IMR-90 (cell line): ENCODE data around the gene TNFRSF1A. TPM values are rescaled to one million over a fixed set of nuclear protein-coding genes. Genes with fewer than 3 reads are reported as not detected.

ENCODE experiments used
- ATAC-seq: fragments of 200-7000 bp; cut with Tn5 transposase; 2 replicates; pipeline ENCODE4 v1.9.1; 2020; ENCODE audit warnings: low read depth, mild to moderate bottlenecking, moderate library complexity
- BruUV-seq: library from RNA; stranded (reverse); fragments of 400-500 nt; replicated peaks from 2 replicates; lab custom pipeline; 2021; lab: Mats Ljungman, UMichigan
- CTCF ChIA-PET: fragments of 300-600 bp; formaldehyde crosslinking; extraction: SDS; loops from one replicate; lab custom pipeline; 2021; ENCODE audit warnings: antibody characterized with exemption; lab: Yijun Ruan, JAX
- POLR2A ChIA-PET: fragments of 300-600 bp; sonication (Branson Sonifier 250); formaldehyde crosslinking; loops from one replicate; lab custom pipeline; 2022; ENCODE audit warnings: antibody characterized with exemption; ENCODE audit not compliant: unreplicated experiment; lab: Charles Lee
- DNase-seq: peaks from one replicate; pipeline ENCODE4 v3.0.0; 2013
- H2AFZ ChIP-seq: replicated peaks from 2 replicates; pipeline ENCODE3; 2013; ENCODE audit warnings: low read length, mild to moderate bottlenecking; ENCODE audit not compliant: poor library complexity
- H2AK5ac ChIP-seq: 2 replicates; pipeline ENCODE4 v1.6.1; 2013; ENCODE audit warnings: low read depth, low read length, inconsistent platforms
- H2AK9ac ChIP-seq: replicated peaks from 2 replicates; pipeline ENCODE3; 2013; ENCODE audit warnings: mild to moderate bottlenecking, low read depth, low read length, moderate library complexity; ENCODE audit not compliant: poor library complexity
- H2BK120ac ChIP-seq: 2 replicates; pipeline ENCODE4 v1.6.1; 2013; ENCODE audit warnings: low read depth, low read length, inconsistent platforms
- H2BK15ac ChIP-seq: 3 replicates; pipeline ENCODE4 v1.6.1; 2013; ENCODE audit warnings: low read depth, low read length, inconsistent platforms
- H2BK20ac ChIP-seq: 2 replicates; pipeline ENCODE4 v1.6.1; 2013; ENCODE audit warnings: low read depth, mild to moderate bottlenecking, inconsistent platforms, low read length, moderate library complexity
- H2BK5ac ChIP-seq: 2 replicates; pipeline ENCODE4 v1.6.1; 2013; ENCODE audit warnings: mild to moderate bottlenecking, low read depth, low read length, inconsistent platforms; ENCODE audit not compliant: poor library complexity, severe bottlenecking
- H3K14ac ChIP-seq: replicated peaks from 2 replicates; pipeline ENCODE4 v1.6.1; 2013; ENCODE audit warnings: low read depth, low read length, inconsistent platforms
- H3K18ac ChIP-seq: 2 replicates; pipeline ENCODE4 v1.6.1; 2013; ENCODE audit warnings: low read depth, low read length, control low read depth
- H3K23ac ChIP-seq: 2 replicates; pipeline ENCODE4 v1.6.1; 2013; ENCODE audit warnings: low read depth, low read length, inconsistent platforms
- H3K27ac ChIP-seq: 2 replicates; pipeline ENCODE4 v1.5.1; 2013; ENCODE audit warnings: mild to moderate bottlenecking, control low read depth, low read length; ENCODE audit not compliant: insufficient read depth
- H3K27me3 ChIP-seq: 2 replicates; pipeline ENCODE4 v1.6.1; 2013; ENCODE audit warnings: low read length; ENCODE audit not compliant: control insufficient read depth, insufficient read depth
- H3K36me3 ChIP-seq: 2 replicates; pipeline ENCODE4 v1.6.1; 2013; ENCODE audit warnings: low read length, mixed read lengths; ENCODE audit not compliant: control insufficient read depth, insufficient read depth
- H3K4ac ChIP-seq: 2 replicates; pipeline ENCODE4 v1.6.1; 2013; ENCODE audit warnings: low read depth, low read length, inconsistent platforms
- H3K4me1 ChIP-seq: 2 replicates; pipeline ENCODE4 v1.6.1; 2013; ENCODE audit warnings: low read length, mixed read lengths; ENCODE audit not compliant: control insufficient read depth, insufficient read depth
- H3K4me2 ChIP-seq: 2 replicates; pipeline ENCODE4 v1.6.1; 2013; ENCODE audit warnings: low read depth, mild to moderate bottlenecking, control low read depth, low read length, moderate library complexity
- H3K4me3 ChIP-seq: 2 replicates; pipeline ENCODE4 v1.5.1; 2013; ENCODE audit warnings: low read depth, mild to moderate bottlenecking, control low read depth, low read length, moderate library complexity; ENCODE audit not compliant: insufficient read depth
- H3K56ac ChIP-seq: 2 replicates; pipeline ENCODE4 v1.6.1; 2013; ENCODE audit warnings: low read length, inconsistent platforms; ENCODE audit not compliant: insufficient read depth; ENCODE audit errors: extremely low read depth
- H3K79me1 ChIP-seq, 2 experiments: 2 replicates each; pipeline ENCODE4 v1.6.1; 2013; ENCODE audit warnings: low read length in 2 of 2, inconsistent platforms in 1 of 2, low read depth in 1 of 2
- H3K9ac ChIP-seq: 2 replicates; pipeline ENCODE4 v1.6.1; 2013; ENCODE audit warnings: low read depth, low read length, control low read depth
- H3K9me1 ChIP-seq: 2 replicates; pipeline ENCODE4 v1.6.1; 2013; ENCODE audit warnings: low read length, inconsistent platforms; ENCODE audit not compliant: insufficient read depth
- H3K9me3 ChIP-seq: 2 replicates; pipeline ENCODE4 v1.6.1; 2013; ENCODE audit warnings: low read length; ENCODE audit not compliant: control insufficient read depth, insufficient read depth
- H4K20me1 ChIP-seq: 2 replicates; pipeline ENCODE4 v1.6.1; 2013; ENCODE audit warnings: low read length, inconsistent platforms; ENCODE audit not compliant: insufficient read depth
- H4K5ac ChIP-seq: 2 replicates; pipeline ENCODE4 v1.6.1; 2013; ENCODE audit warnings: mild to moderate bottlenecking, low read depth, low read length, control low read depth
- H4K8ac ChIP-seq, 2 experiments: 2 replicates each; pipeline ENCODE4 v1.6.1; 2013; ENCODE audit warnings: low read depth in 2 of 2, low read length in 2 of 2, control low read depth in 1 of 2, inconsistent platforms in 1 of 2
- H4K91ac ChIP-seq: 2 replicates; pipeline ENCODE4 v1.6.1; 2013; ENCODE audit warnings: low read depth, low read length, inconsistent platforms; ENCODE audit not compliant: insufficient read depth
- RAD21 ChIP-seq: IDR thresholded peaks from 2 replicates; pipeline ENCODE4 v1.6.1; 2012; ENCODE audit warnings: low read length, improper control_type of control experiment
- WGBS, 2 experiments: methylation state at CpG; one replicate each; pipeline versions ENCODE4 v1.1.5 to v1.1.7; 2013; ENCODE audit warnings: missing lambda C conversion rate in 2 of 2; ENCODE audit not compliant: insufficient read length in 1 of 2; ENCODE audit errors: extremely low coverage in 2 of 2; 5-methylcytosine and 5-hydroxymethylcytosine counted together
- dilution Hi-C: fragments of 300-500 bp; cut with HindIII; formaldehyde crosslinking; loops from one replicate; pipeline ENCODE4 v1.14.3; 2018; ENCODE audit warnings: low sequenced_read_pairs; ENCODE audit not compliant: unreplicated experiment
- in situ Hi-C: fragments of 300-500 bp; cut with MboI; formaldehyde crosslinking; loops from 3 replicates; pipeline ENCODE4 v1.14.3; 2019; ENCODE audit warnings: low sequenced_read_pairs, inconsistent platforms, mixed read lengths
- intact Hi-C: fragments of 100-400 bp; cut with micrococcal nuclease; formaldehyde crosslinking; loops from 2 replicates; pipeline ENCODE4 v1.10.0; 2022
- polyA plus RNA-seq, 3 experiments: library from polyadenylated mRNA; depleted of rRNA; stranded (reverse); fragments of >200 nt; gene quantifications; 2 replicates each; pipeline ENCODE4 v1.2.3, GENCODE V29; 2012; ENCODE audit warnings: low replicate concordance in 1 of 3
- total RNA-seq: library from RNA; depleted of rRNA; stranded (reverse); fragments of >200 nt; gene quantifications from 2 replicates; pipeline ENCODE4 v1.2.3, GENCODE V29; 2012

Gene TNFRSF1A
- total and polyA plus RNA-seq, 2 of the 4 experiments (the other 2 are of a cell fraction) = 79.6 to 136 TPM

GRCh38 chr12:6302621-6303020 is 39.3 kb downstream of the TNFRSF1A start:
- H2AFZ ChIP-seq = peak overlapping the region; percentile 63
- no peaks in the 10 kb centered on the region for H3K79me1 ChIP-seq
- no peaks in the 10 kb centered on the region for H4K20me1 ChIP-seq
- peak; percentile 48 for DNase-seq
- H3K9me1 ChIP-seq = no peaks in the 10 kb centered on the region
- BruUV-seq = no TSS peak
- H4K5ac ChIP-seq = no peak overlapping the region
- H2AK5ac ChIP-seq = no peak overlapping the region
- H2BK5ac ChIP-seq = no peak overlapping the region
- in situ Hi-C loops (no loop called here), dilution Hi-C loops (no loop called here), intact Hi-C loops (no loop called here)
- 93% methylated on average over 3 of the region's 3 CpGs; no CpG with 5 or more reads in 1 of the 2 experiments for WGBS, 2 experiments
- no peaks in the 10 kb centered on the region for H3K36me3 ChIP-seq
- no peak overlapping the region for H2BK15ac ChIP-seq
- ChIA-PET CTCF (no interaction called here), POLR2A (no interaction called here)
- no peak overlapping the region for H3K4ac ChIP-seq
- ATAC-seq = no peak
- no peaks in the 10 kb centered on the region; the same call in 1 of the 2 replicates for H3K4me1 ChIP-seq
- H2BK120ac ChIP-seq = no peak overlapping the region
- TF ChIP-seq RAD21 = no peak
- H2BK20ac ChIP-seq = no peak overlapping the region
- H3K27me3 ChIP-seq = peaks cover 6% of the 10 kb centered on the region; the same call in 1 of the 2 replicates
- H3K23ac ChIP-seq = 0 out of 2 replicates have a peak overlapping the region, but pooled peaks have one; percentile 37
- no peak overlapping the region for H3K18ac ChIP-seq
- H3K56ac ChIP-seq = no peak overlapping the region
- H3K14ac ChIP-seq = 0 out of 2 replicates have a peak overlapping the region, but pooled peaks have one; percentile 4
- H2AK9ac ChIP-seq = no peak overlapping the region
- no peaks in the 10 kb centered on the region for H3K9me3 ChIP-seq
- no peak overlapping the region for H3K4me3 ChIP-seq
- no peak overlapping the region for H4K8ac ChIP-seq
- H3K4me2 ChIP-seq = no peak overlapping the region
- H3K27ac ChIP-seq = no peak overlapping the region
- no peak overlapping the region for H4K91ac ChIP-seq
- H3K9ac ChIP-seq = no peak overlapping the region
